Mucosa of descending colon (tissue), 3 donors: ENCODE data around the gene MAEA. TPM values are rescaled to one million over a fixed set of nuclear protein-coding genes. Genes with fewer than 3 reads are reported as not detected.
"Not testable (repeated sequence)": the region's sequence is repeated elsewhere in the genome, so short reads cannot be mapped to it uniquely, and the experiment has no call there.

Source experiments
- ATAC-seq: fragments of 200-7000 bp; cut with Tn5 transposase; one replicate; pipeline ENCODE4 v1.9.1; 2020; ENCODE audit warnings: mild to moderate bottlenecking, moderate library complexity
- DNase-seq, 3 donors: peaks; one replicate each; pipeline ENCODE4 v3.0.0-alpha.2; 2020
- H3K36me3 ChIP-seq: fragments of 200-600 bp; one replicate; pipeline ENCODE4 v1.8.0; 2021; ENCODE audit warnings: low read depth, mild to moderate bottlenecking
- H3K4me1 ChIP-seq: fragments of 200-600 bp; one replicate; pipeline ENCODE4 v1.8.0; 2021; ENCODE audit warnings: low read depth, mild to moderate bottlenecking
- H3K4me3 ChIP-seq: fragments of 200-600 bp; one replicate; pipeline ENCODE4 v1.8.0; 2021; ENCODE audit warnings: mild to moderate bottlenecking
- H3K9me3 ChIP-seq: fragments of 200-600 bp; one replicate; pipeline ENCODE4 v1.8.0; 2021; ENCODE audit warnings: mild to moderate bottlenecking
- intact Hi-C, 2 donors: fragments of 100-400 bp; cut with DNase I in 1 of 2; cut with micrococcal nuclease in 1 of 2; formaldehyde crosslinking; loops; one replicate each; pipeline versions ENCODE4 v1.11.0 to v1.11.1; 2022; cut with DNase I, micrococcal nuclease
- total RNA-seq, 3 donors: library from RNA; stranded (reverse); fragmentation: NEBNext Ultra II Directional in 2 of 3; extraction: Animal tissue kit (Norgen Biotek cat#: 25700) in 2 of 3; gene quantifications; one replicate each; pipeline versions ENCODE4 v1.2.1 to v1.2.4, GENCODE V29; 2021 to 2023
- TF ChIP-seq, protein P1 (sequence below): fragments of 200-600 bp; IDR thresholded peaks from one replicate; pipeline ENCODE4 v1.8.0; 2022; ENCODE audit warnings: antibody characterized with exemption, mild to moderate bottlenecking
- donor health status: DM: no; HTN: no; CAD: no; lungs with moderate emphysema.
- donor health status: DM: no; HTN: no; CAD: no.
- donor health status: DM: no; HTN: yes; CAD: no.

Gene MAEA
- total RNA-seq, 3 donors from 2014 or later = 75.5 to 112 (median 98.4) TPM

DNA sequence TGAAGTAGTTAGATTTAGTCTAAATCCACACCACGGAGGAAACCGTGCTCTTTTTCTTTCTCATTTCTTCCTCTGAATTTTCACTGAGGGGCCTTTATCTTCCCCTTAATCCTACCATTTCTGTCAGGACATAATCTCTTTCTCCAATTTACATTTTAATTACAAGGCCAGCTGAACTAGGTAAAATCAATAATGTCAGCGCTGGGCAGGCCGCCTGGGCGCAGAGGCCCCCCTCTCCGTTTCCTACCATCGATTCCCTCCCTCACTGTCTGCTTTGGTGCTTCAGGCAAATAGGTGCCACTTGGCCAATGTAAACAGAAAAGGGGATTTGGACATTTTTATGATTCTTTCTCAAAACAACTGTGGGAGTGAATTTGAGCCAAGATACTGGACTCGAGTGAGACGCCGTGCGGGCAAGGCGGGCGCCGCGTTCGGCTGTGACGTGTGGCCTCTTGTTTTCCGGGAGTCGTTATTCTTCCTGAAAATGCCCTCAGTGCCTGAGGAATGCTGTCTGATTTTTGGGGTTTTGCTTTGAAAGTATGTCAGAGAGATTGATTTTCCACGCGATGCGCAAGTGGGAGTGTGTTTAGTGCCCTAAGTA, 79.9 kb downstream of the MAEA start:
- no peak overlapping the region for H3K4me3 ChIP-seq
- no peaks in the 10 kb centered on the region for H3K9me3 ChIP-seq
- no peaks in the 10 kb centered on the region for H3K4me1 ChIP-seq
- intact Hi-C loops = no loop called here
- no peaks in the 10 kb centered on the region for H3K36me3 ChIP-seq
- DNase-seq (peak in 1 of 3 donors; percentile 3), ATAC-seq (no peak)
- TF ChIP-seq, protein P1, sequence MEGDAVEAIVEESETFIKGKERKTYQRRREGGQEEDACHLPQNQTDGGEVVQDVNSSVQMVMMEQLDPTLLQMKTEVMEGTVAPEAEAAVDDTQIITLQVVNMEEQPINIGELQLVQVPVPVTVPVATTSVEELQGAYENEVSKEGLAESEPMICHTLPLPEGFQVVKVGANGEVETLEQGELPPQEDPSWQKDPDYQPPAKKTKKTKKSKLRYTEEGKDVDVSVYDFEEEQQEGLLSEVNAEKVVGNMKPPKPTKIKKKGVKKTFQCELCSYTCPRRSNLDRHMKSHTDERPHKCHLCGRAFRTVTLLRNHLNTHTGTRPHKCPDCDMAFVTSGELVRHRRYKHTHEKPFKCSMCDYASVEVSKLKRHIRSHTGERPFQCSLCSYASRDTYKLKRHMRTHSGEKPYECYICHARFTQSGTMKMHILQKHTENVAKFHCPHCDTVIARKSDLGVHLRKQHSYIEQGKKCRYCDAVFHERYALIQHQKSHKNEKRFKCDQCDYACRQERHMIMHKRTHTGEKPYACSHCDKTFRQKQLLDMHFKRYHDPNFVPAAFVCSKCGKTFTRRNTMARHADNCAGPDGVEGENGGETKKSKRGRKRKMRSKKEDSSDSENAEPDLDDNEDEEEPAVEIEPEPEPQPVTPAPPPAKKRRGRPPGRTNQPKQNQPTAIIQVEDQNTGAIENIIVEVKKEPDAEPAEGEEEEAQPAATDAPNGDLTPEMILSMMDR = no peak

DNA sequence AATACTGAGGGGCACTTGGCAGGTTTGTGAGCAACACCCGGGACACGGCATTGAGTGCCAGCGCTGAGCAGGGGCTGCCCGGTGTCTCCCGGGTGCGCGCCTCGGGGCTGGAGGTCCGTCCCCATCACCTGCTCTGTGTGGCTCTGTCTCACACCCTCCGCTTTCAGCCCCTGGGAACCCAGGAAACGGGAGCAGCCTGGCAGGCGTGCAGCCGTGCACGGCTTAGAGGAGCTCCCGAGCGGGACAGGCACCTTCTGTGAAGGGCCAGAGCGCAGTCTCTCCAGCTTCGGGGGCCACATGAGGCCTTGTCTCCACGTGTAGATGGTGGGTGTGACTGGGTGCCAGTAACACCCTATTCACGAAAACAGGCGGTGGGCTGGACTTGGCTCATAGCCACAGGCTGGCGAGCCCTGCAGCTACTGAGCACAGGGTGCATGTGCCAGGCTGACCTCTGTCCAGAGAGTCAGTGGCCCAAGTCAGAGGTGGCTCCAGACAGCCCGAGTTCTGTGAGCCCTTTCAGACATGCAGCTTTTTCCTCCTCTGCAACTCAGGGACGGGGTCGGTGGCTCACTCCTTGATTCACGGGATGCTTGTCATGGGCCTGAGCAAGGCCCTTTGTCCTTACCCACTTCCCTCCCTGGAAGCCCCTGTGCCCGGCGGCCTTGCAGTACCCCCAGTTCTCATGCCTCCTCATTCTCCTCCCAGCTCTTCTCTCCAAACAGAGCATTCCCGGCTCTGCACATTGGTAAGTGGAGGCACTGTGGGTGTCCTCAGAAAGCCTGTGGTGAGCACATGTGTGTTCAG, 80.8 kb downstream of the MAEA start:
- H3K36me3 ChIP-seq = no peaks in the 10 kb centered on the region
- intact Hi-C loops = no loop called here
- H3K9me3 ChIP-seq = no peaks in the 10 kb centered on the region
- no peaks in the 10 kb centered on the region for H3K4me1 ChIP-seq
- DNase-seq = peak in 2 of 3 donors; percentile 10 to 33
- TF ChIP-seq, protein P1 = no peak
- no peak for ATAC-seq
- no peak overlapping the region for H3K4me3 ChIP-seq

DNA sequence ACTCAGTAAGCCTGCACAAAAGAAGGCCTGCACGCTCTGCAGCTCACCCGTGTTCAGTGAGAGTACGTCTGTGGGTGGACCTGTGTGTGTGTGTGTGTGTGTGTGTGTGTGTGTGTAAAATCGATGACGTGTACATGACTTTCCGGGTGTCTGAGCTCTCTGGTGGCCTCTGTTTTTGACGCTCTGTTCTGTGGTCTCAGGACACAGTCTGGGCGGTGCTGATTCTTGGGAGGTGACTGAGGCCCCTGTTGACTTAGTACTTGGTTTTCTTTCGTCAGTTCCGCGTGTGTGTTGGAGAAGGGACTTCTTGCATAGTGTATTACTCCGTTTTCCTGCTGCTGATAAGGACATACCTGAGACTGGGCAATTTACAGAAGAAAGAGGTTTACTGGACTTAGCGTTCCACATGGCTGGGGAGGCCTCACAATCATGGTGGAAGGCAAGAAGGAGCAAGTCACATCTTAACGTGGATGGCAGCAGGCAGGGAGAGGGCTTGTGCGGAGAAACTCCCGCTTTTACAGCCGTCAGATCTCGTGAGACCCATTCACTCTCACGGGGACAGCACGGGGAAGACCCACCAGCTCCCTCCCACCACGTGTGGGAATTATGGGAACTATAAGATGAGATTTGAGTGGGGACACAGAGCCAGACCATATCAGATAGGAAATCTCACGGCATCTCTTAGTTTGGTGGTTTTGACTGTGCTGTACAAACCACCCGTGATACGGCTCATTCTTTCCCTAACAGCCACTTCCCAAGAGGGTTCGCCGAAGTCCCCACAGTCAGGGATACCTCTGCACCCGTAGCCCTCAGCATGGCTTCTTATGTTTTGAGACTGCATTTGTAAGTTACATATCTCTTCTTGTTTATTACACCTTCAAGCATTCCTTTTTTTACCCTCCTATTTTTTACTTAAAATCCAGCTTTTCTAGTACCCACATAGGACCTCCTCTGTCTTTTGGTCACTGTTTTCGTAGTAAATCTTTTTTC, 81.8 kb downstream of the MAEA start:
- no peaks in the 10 kb centered on the region for H3K36me3 ChIP-seq
- no peak for ATAC-seq
- intact Hi-C loops = no loop called here

DNA sequence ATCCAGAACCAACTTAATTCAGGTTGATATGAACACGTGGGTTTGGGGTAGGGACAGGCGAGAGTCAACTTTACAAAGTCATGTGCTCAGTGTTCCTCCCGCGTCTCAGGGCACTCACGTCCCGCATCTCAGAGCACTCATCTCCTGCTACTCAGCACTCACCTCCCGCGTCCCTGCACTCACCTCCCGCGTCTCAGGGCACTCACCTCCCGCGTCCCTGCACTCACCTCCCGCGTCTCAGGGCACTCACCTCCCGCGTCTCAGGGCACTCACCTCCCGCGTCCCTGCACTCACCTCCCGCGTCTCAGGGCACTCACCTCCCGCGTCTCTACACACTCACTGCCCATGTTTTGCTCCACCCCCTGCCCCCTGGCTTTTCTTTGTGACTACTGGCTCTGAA, 82.9 kb downstream of the MAEA start:
- DNase-seq = peak in 1 of 3 donors; percentile 1
- H3K4me3 ChIP-seq, intact Hi-C loops, H3K36me3 ChIP-seq, H3K9me3 ChIP-seq, ATAC-seq, H3K4me1 ChIP-seq: not testable (repeated sequence)

More for the DNA sequence above, 81.8 kb downstream of the MAEA start:
- peak in 1 of 3 donors; percentile 3 for DNase-seq
- H3K4me1 ChIP-seq = no peaks in the 10 kb centered on the region
- no peak overlapping the region for H3K4me3 ChIP-seq
- TF ChIP-seq, protein P1 = no peak
- H3K9me3 ChIP-seq = no peaks in the 10 kb centered on the region

DNA sequence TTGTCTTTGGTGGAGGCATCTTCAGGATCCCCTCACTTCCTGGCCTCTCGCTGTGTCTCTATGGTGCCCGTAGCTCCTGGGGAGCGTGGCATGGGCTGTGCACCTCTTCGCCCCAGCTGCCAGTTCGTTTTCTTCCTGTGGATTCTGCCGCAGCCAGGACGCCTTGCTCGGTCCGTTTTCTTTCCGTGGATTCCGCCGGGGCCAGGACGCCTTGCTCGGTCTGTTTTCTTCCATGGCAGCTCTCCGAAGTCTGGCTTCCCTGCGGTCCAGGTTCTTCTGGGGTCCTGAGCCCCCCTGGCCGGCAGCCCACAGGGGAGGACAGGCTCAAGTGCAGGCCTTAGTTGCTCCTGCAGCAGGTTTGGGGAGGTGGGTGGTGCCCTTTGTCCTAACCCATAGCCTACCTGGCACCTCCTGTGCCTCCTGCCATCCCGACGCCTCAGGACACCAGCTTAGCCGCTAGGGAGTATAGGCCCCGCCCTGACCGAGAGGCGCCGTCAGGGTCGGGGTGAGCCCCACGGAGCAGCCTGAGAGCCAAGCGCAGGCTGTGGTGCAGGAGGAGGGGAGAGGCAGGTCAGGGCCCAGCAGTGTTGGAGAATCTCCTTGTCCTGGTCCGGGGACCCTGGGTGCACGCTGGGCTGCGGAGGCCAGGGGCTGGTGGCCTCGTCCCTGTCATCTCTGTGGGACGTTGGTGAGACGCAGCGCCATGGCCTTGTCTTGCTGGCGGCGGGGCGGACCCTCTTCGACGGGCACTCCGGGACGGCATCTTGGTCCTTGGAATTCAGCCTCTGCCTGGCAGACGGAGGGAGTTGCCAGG, 84.4 kb downstream of the MAEA start:
- TF ChIP-seq, protein P1 = no peak
- ATAC-seq (no peak), DNase-seq (peak in 2 of 3 donors; percentile 14 to 38)
- Histone ChIP-seq H3K9me3 (no peaks in the 10 kb centered on the region), H3K4me1 (no peaks in the 10 kb centered on the region), H3K4me3 (no peak overlapping the region), H3K36me3 (no peaks in the 10 kb centered on the region)
- intact Hi-C loops = no loop called here
